Stimulated activated CD4-positive, alpha-beta T cell treated with anti-CD3 and anti-CD28 coated beads, Interleukin-1b, Interleukin-23, amount 100 ng/mL, for 24 hours (primary cell): ENCODE measurements around the gene TARS3.

Experiments used
- DNase-seq, 4 experiments: peaks; one replicate each; pipeline ENCODE4 v3.0.0-alpha.2; 2020; ENCODE audit warnings: low read depth in 4 of 4, low spot score in 1 of 4

Gene TARS3

DNA sequence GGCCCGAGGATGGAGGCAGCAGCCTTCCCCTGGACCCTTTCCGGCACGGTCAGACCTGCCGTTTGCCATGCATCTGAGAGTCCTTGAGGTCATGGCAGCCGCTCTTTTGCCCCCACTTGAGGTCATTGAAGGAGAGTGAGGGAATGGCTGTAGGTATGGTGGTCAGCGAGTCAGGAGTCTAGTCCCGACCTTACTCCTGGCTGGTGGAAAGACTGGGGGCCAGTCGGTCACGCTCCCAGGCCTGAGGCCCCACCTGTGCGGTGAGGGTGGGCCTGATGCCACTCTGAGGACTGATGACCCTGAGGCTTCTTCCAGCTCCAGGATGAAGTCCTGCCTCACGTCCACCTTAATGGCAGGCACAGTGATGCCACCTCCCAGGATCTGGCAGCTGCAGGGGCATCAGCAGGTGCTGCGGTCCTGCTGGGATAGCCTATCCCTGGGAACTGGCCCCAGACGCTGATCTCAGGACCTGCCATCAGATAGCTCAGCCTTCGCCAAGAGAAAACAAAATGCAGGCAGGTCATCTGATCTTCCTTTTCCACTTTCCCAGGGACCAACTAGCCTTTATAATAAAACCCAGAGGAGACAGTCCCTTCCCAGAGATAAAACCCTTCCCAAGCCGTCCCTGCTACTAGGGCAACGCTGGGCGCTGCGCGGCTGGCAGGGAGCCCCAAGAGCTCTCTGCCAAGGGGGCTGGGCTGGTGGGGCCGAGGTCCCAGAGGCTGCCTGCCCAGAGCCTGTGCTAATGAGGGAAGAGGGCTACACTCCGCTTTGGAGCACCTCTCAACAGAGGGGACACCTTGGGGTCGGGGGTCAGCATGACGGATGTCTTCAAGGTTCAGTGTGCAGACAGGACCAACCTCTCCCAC, 114.3 kb downstream of the TARS3 start:
- DNase-seq = no peak

DNA sequence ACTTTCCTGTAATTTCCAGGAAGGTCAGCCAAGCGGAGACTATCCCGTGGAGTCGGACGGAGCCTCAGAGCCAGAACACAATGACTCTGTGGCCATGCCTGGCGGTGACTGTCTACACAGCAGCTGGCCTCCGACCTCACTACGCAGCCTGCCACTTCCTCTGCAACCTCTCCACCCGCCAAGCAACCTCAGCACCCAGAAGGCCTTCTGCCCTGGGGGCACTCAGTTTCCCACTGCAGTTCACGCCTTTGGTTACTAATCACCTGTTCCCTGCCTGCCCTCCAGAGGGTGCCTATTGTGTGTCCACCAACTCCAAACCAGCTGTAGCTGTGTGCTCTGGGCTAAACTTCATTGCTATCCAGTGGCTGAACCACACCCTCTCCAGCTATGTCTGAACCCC, 116.1 kb downstream of the TARS3 start:
- DNase-seq = no peak

DNA sequence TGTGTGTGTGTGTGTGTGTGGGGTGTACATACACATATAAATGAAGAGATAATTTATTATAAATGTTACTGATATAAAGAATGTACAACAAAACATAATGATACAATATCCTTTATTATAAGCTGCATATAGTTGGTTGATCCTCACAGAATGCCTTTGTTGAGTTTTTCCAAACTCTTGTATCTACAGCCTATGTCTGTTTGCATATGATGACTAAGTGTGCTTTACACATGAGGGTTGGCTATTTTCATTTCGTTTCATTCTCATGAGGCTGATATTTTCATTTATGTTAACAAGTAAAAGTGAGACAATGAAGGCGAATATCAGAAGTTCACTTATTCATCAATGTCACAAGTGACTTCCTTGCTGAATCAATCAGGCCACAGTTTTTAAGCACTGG, 117.2 kb downstream of the TARS3 start:
- no peak for DNase-seq

DNA sequence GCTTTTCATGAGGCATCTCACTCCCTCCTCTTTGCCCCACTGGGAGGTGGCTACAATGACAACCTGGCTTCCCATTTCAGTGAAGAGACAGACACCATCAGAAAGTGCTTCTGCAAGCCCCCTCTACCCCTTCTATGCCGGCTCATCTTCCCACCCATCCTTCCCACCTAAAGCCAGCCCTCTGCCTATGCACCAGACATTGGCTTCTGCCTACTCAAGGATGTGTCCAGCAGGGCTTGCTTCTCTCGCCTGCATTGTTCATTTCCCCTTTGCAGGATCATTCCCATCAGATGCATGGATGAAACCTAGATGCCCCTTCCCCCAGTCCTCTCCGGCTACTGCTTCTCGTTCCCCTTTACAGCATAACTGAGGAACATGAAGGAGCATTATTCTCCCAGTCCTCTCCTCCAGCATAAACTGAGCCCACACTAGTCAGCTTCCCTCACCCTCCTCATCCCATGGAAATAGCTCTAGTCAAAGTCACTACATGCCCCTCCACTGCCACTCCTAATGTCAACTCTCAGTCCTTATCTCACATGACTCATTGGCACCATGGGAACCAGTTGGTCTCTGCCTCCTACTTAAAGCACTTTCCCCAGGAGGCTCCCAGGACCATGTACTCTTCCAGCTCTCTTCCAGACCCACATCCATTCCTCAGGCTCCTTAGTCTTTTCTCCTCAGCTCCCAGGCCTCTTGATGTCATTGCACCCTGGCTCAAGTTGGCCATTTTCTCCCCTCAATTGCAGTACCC, 120.0 kb downstream of the TARS3 start:
- no peak for DNase-seq
